Stimulated activated CD8-positive, alpha-beta memory T cell treated with anti-CD3 and anti-CD28 coated beads, Interleukin-4, amount 100 ng/mL, for 4 hours (primary cell): ENCODE results near the gene ARHGEF28.

Experiments used
- DNase-seq, 2 donors: peaks; one replicate each; pipeline ENCODE4 v3.0.0-alpha.2; 2020; ENCODE audit warnings: low read depth in 2 of 2, low spot score in 1 of 2

Gene ARHGEF28

DNA sequence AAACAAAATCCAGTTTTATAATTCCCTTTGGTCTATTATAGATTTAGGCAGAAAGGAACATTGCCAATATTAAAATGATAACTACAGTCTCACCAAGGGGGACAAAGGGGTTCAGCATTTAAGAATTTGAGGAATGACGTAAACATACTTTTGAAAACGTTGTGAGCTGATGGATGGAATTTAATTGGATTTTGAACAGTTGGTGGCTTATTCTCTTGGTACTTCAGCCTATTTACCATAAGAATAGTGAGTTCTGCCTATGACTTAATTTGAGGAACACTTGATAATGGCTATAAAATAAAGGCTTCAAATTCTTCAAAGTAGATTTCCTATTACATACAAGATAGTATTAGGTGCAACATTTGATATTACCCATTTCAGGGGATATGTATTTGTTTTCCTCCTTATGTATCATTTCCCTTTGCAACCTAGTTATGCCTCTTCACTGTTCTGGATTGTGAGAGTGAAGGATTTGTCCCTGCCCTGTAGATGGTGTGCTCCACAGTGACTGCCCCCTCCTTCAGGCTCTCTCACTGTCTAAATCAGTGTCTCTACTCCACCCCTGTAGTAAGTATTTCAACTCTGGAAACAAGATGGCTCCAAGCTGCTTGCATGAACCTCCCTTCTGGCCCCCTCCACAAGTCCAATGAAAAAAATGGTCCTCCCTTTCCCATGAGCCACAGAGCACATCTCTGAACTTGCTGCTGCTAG, 225.6 kb downstream of the ARHGEF28 start:
- DNase-seq: no peak

- no peak for DNase-seq
These were observed 227.1 kb downstream of the ARHGEF28 start for GRCh38 chr5:73853091-73853490.

- DNase-seq: no peak
These were observed 231.0 kb downstream of the ARHGEF28 start for GRCh38 chr5:73856997-73857396.

DNA sequence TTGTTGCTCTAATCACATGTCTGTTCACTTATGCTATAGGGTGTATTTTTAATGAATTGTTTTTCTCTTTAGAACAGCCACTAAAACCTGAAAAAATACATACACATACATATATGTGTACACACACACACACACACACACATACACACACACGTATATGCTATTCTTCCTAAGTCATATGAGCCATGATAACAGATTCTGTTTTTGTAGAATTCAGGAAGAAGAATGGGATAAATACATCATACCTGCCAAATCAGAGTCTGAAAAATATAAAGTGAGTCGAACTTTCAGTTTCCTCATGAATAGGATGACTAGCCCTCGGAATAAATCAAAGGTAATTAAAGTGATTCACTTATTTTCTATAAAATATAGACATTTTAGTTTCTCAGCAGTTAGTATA, 231.4 kb downstream of the ARHGEF28 start:
- DNase-seq: no peak

DNA sequence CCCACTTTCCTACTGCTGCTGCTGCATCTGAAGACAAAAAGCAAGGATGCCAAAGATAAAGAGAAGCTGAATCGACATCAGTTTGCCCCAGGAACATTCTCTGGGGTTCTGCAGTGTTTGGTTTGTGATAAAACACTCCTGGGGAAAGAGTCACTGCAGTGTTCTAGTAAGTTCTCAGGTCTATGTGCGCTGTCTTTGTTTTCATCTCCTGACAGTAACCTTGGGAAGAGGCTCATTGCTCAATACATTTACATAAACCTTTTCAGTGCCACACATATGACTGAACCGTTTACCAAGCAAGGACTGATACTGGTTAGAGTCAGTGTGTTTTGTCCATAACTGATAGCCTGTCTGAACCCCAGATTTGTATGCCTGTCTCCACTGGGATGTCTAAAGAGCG, 232.1 kb downstream of the ARHGEF28 start:
- no peak for DNase-seq

- DNase-seq: no peak
These were observed 232.8 kb downstream of the ARHGEF28 start for GRCh38 chr5:73858776-73859175.

- no peak for DNase-seq
These were observed 233.7 kb downstream of the ARHGEF28 start for GRCh38 chr5:73859696-73860095.

- no peak for DNase-seq
These were observed 235.5 kb downstream of the ARHGEF28 start for GRCh38 chr5:73861313-73861988.

DNA sequence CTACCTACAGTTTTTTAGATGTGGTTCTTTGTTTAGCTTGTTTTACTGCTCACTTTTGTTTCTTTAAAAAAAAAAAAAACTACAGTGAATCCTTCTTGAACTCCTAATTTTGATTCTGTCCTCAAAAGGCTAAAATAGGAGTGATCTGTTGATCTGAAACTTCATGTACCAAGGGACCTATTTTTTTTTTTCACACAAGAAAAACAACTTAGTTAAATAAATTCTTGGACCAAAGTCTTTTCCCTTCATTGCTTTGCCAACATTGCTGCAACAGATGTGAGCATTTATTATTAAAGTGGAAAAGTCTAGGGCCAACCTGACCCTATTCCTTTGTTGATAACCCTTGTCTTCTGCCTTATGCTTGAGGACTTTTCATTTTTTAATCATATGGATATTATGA, 236.8 kb downstream of the ARHGEF28 start:
- DNase-seq: no peak

- DNase-seq: no peak
These were observed 237.9 kb downstream of the ARHGEF28 start for GRCh38 chr5:73863876-73864275.

DNA sequence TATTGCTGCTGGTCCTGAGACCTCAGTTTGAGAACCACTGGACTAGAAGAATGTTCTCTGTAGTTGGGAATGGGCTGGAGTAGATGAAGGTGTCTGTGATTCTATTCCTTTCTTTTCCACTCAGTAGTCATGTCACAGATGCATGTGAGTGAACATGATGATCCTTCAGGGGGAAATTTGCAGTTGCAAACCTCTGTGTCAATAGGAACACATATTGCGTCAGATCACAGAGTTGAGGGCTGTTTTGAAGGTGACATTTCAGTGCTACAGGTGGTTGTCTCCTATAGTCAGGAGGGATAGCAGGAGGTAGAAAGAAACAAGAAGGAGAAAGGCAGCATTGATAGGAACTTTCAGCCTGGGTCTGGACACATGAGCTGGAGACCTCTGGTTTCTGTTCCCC, 239.3 kb downstream of the ARHGEF28 start:
- DNase-seq: no peak

DNA sequence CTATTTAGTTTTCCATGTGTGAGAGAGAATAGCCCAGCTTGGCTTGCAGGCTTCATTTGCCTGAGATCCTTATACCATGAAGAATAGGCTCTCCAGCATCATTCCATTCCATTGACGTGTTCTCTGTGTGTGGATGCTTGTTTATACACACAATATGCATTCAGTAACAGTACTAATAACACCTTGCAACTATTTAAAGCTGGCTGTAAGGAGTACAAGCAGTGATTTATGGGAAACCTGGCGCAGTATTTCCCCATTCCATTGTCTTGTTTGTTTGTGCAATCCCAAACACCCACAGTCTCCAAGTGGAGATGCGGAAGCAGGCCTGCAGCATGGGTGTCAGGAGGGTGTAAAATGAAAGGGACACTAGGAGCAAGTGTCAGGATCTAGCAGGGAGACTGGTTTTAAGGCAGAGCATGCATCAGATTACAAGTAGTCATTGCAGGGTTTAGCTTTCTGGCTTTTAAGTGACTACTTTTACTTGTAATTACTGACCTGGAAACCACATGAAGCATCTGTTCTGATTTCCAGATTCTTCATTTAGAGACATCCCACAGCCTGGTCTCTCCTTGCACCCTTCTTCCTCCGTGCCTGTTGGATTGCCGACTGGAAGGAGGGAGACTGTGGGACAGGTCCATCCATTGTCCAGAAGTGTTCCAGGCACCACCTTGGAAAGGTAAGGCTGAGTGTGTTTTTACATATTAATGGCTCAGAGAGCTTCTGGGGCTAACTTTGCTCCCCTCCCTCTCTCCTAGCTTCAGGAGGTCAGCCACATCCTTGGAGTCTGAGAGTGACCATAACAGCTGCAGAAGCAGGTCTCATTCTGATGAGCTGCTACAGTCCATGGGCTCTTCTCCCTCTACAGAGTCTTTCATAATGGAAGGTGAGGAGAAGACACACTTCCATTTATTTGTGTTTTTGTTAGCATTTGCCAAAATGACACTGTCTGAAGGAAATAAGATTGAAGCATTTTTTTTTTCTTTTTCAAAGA, 241.6 kb downstream of the ARHGEF28 start:
- DNase-seq: no peak

- no peak for DNase-seq
These were observed 257.6 kb downstream of the ARHGEF28 start for GRCh38 chr5:73883646-73884045.

GRCh38 chr5:73887688-73888087, 261.7 kb downstream of the ARHGEF28 start:
- no peak for DNase-seq

- no peak for DNase-seq
These were observed 264.6 kb downstream of the ARHGEF28 start for GRCh38 chr5:73890569-73890968.

DNA sequence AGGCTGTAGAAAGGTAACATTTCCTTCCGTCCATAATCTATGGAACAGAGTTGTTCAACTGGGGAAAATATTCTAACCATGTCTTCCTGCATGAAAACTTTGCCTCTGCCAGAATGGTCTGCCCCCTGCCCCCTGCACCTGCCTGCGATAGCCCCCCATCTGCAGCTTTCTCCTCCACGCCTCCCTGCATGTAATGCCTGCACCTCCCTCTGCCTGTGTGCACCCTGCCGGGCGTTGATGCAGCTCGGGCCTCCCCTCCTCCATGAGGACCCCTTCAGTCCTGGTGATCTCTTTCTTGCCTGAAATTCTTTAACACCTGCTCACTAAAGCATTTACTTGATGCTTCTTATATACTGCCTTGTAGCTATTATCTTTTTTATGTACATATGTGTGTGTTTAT, 266.2 kb downstream of the ARHGEF28 start:
- DNase-seq: no peak

GRCh38 chr5:73892806-73893205, 266.8 kb downstream of the ARHGEF28 start:
- no peak for DNase-seq

DNA sequence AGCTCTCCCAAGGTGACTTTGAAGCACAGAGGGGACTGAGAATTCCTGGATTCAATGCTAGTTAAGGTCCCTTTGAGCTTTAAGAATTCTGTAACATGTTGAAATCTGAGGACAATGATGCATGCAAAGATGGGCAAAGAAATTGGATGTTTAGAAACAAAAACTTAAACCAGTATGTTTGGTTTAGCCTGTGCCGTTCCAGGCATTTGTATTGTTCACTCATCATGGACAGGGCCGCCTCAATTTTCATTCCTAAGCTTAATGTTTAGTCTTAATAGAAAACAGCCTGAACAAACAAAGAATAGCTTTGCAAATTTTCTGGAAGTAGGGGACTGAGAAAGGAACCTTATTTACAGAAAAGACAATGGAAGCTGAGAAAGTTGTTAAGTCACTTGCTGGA, 267.8 kb downstream of the ARHGEF28 start:
- DNase-seq: no peak

GRCh38 chr5:73894860-73895259, 268.9 kb downstream of the ARHGEF28 start:
- DNase-seq: no peak

- no peak for DNase-seq
These were observed 269.5 kb downstream of the ARHGEF28 start for GRCh38 chr5:73895471-73895870.

DNA sequence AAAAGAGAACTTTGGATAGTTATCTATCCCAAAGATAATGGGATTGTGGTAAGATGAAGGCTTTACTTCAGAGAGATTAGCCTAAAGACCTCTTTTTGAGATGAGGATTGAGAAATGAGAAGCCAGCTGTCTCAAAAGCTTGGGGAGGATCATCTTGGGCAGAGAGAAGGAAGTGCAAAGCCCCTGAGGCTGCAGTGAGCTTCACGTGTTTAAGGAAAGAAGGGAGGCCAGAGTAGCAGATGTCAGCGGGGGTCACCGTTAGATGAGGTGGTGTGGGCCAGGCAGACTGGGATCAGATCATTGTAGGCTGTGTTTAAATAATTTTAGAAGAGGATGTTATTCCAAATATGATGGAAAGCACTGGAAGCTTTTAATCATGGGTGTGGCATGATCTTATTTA, 270.1 kb downstream of the ARHGEF28 start:
- no peak for DNase-seq

GRCh38 chr5:73896668-73897067, 270.7 kb downstream of the ARHGEF28 start:
- DNase-seq: no peak
